Inferior parietal cortex (tissue), 1 donor: ENCODE data around the gene DNAJA1.
A peak's percentile ranks its signal among the peaks of the same experiment; 100 is the strongest.
"Not testable (repeated sequence)": the region's sequence is repeated elsewhere in the genome, so short reads cannot be mapped to it uniquely, and the experiment has no call there.

ENCODE experiments used
- DNase-seq: peaks from one replicate; pipeline ENCODE4 v3.0.0-alpha.2; 2016; ENCODE audit errors: extremely low spot score

DNAJA1 gene

GRCh38 chr9:33024966-33025571, at the start of gene DNAJA1:
Gene DNAJA1, plus strand, starts transcription at chr9:33025273. Its CDS starts 1,212 bp downstream, at chr9:33026485.
- DNase-seq, result peak; percentile 96

GRCh38 chr9:32978051-32978450, 47.0 kb upstream of the DNAJA1 start:
- no peak for DNase-seq

GRCh38 chr9:32986971-32987370, 38.1 kb upstream of the DNAJA1 start:
- no peak for DNase-seq

GRCh38 chr9:32989660-32990059, 35.4 kb upstream of the DNAJA1 start:
- no peak for DNase-seq

GRCh38 chr9:32991897-32992594, 33.0 kb upstream of the DNAJA1 start:
- no peak for DNase-seq

- peak; percentile 19 for DNase-seq
Observed at GRCh38 chr9:32992595-32993238, 32.4 kb upstream of the DNAJA1 start.

- not testable (repeated sequence) for DNase-seq
Observed at GRCh38 chr9:33000682-33001055, 24.4 kb upstream of the DNAJA1 start.

- not testable (repeated sequence) for DNase-seq
Observed at GRCh38 chr9:33005335-33005734, 19.7 kb upstream of the DNAJA1 start.

GRCh38 chr9:33007755-33008154, 17.3 kb upstream of the DNAJA1 start:
- DNase-seq, result no peak

GRCh38 chr9:33011831-33012230, 13.2 kb upstream of the DNAJA1 start:
- no peak for DNase-seq

- no peak for DNase-seq
Observed at GRCh38 chr9:33012328-33013069, 12.6 kb upstream of the DNAJA1 start.

GRCh38 chr9:33013962-33014664, 11.0 kb upstream of the DNAJA1 start:
- DNase-seq, result no peak

- DNase-seq, result no peak
Observed at GRCh38 chr9:33014665-33015014, 10.4 kb upstream of the DNAJA1 start.

GRCh38 chr9:33017283-33018041, 7.6 kb upstream of the DNAJA1 start:
- DNase-seq, result no peak

- DNase-seq, result no peak
Observed at GRCh38 chr9:33019797-33020196, 5.3 kb upstream of the DNAJA1 start.

GRCh38 chr9:33022303-33022702, 2.8 kb upstream of the DNAJA1 start:
- no peak for DNase-seq

- no peak for DNase-seq
Observed at GRCh38 chr9:33022755-33023154, 2.3 kb upstream of the DNAJA1 start.

GRCh38 chr9:33023661-33024060, 1.4 kb upstream of the DNAJA1 start:
- DNase-seq, result no peak

- DNase-seq, result peak; percentile 39
Observed at GRCh38 chr9:33024126-33024965, 727 bp upstream of the DNAJA1 start.
